GM12878 (cell line): ENCODE data around the gene JADE2. TPM values are rescaled to one million over a fixed set of nuclear protein-coding genes. Genes with fewer than 3 reads are reported as not detected.

Experiments used
- ATAC-seq: fragments of 200-7000 bp; cut with Tn5 transposase; 3 replicates; pipeline ENCODE4 v1.9.1; 2020; ENCODE audit warnings: mild to moderate bottlenecking, moderate library complexity
- BruUV-seq: library from RNA; stranded (reverse); fragments of 400-500 nt; replicated peaks from 2 replicates; lab custom pipeline; 2021; lab: Mats Ljungman, UMichigan
- CTCF ChIA-PET: fragments of 300-600 bp; sonication (Branson Sonifier 250); formaldehyde crosslinking; extraction: SDS; loops from one replicate; lab custom pipeline; 2021; ENCODE audit warnings: inconsistent platforms; lab: Yijun Ruan, JAX
- POLR2A ChIA-PET: fragments of 350-600 bp; formaldehyde crosslinking; extraction: SDS; loops from one replicate; lab custom pipeline; 2021; ENCODE audit warnings: inconsistent platforms; lab: Charles Lee
- RAD21 ChIA-PET: fragments of 300-600 bp; sonication (Branson Sonifier 250); formaldehyde crosslinking; loops from one replicate; lab custom pipeline; 2023; ENCODE audit warnings: antibody characterized with exemption; ENCODE audit not compliant: unreplicated experiment; lab: Charles Lee
- SMC1A ChIA-PET: fragments of 300-600 bp; sonication (Branson Sonifier 250); formaldehyde crosslinking; loops from one replicate; lab custom pipeline; 2023; ENCODE audit not compliant: unreplicated experiment, uncharacterized antibody; lab: Charles Lee
- DNase-seq: peaks from one replicate; pipeline ENCODE4 v3.0.0-alpha.2; 2011; ENCODE audit warnings: low read depth, low spot score
- FAIRE-seq: peaks from 3 replicates; lab custom pipeline; 2011; peaks lifted over from hg19 to GRCh38; lab: Jason Lieb, UNC
- H2AFZ ChIP-seq: 2 replicates; pipeline ENCODE4 v1.6.0; 2011; ENCODE audit warnings: low read depth, low read length, control low read depth; ENCODE audit not compliant: control insufficient read depth
- H3K27ac ChIP-seq: 2 replicates; pipeline ENCODE4 v1.5.1; 2011; ENCODE audit warnings: control low read depth; ENCODE audit not compliant: control insufficient read depth, insufficient read depth
- H3K27me3 ChIP-seq, 2 experiments: replicated peaks in 1 of 2; 2 replicates each; pipeline versions ENCODE4 v1.6.0 to v1.6.1; 2011; ENCODE audit warnings: low read length in 1 of 2; ENCODE audit not compliant: control insufficient read depth in 2 of 2, insufficient read depth in 2 of 2
- H3K36me3 ChIP-seq, 2 experiments: 2 replicates each; pipeline ENCODE4 v1.5.1; 2011; ENCODE audit warnings: low read length in 1 of 2; ENCODE audit not compliant: control insufficient read depth in 2 of 2, insufficient read depth in 2 of 2
- H3K4me1 ChIP-seq: 2 replicates; pipeline ENCODE4 v1.6.1; 2011; ENCODE audit warnings: mild to moderate bottlenecking, low read length, moderate library complexity, mixed read lengths; ENCODE audit not compliant: control insufficient read depth, insufficient read depth
- H3K4me2 ChIP-seq: 2 replicates; pipeline ENCODE4 v1.6.0; 2011; ENCODE audit warnings: control low read depth; ENCODE audit not compliant: control insufficient read depth, insufficient read depth
- H3K4me3 ChIP-seq: fragments of 200-600 bp; sonication (generic); 2 replicates; pipeline ENCODE4 v1.5.1; 2016
- H3K79me2 ChIP-seq: 2 replicates; pipeline ENCODE4 v1.6.0; 2011; ENCODE audit warnings: low read length; ENCODE audit not compliant: control insufficient read depth, insufficient read depth
- H3K9ac ChIP-seq: 2 replicates; pipeline ENCODE4 v1.8.0; 2011; ENCODE audit warnings: low read length, control low read depth, mixed read lengths; ENCODE audit not compliant: control insufficient read depth, insufficient read depth
- H3K9me3 ChIP-seq: replicated peaks from 3 replicates; pipeline ENCODE4 v1.5.1; 2011; ENCODE audit warnings: mild to moderate bottlenecking, low read length; ENCODE audit not compliant: control insufficient read depth, insufficient read depth
- H4K20me1 ChIP-seq: 2 replicates; pipeline ENCODE4 v1.6.0; 2011; ENCODE audit not compliant: control insufficient read depth, insufficient read depth
- CREB1 ChIP-seq: IDR thresholded peaks from 2 replicates; pipeline ENCODE4 v1.6.1; 2012; ENCODE audit warnings: low read depth, mild to moderate bottlenecking, inconsistent platforms
- EGR1 ChIP-seq, 2 experiments: IDR thresholded peaks; 1 replicate in 1 of 2; 2 replicates in 1 of 2; pipeline ENCODE4 v1.6.1; 2011 to 2012; ENCODE audit warnings: low read depth in 2 of 2, low read length in 2 of 2, borderline replicate concordance in 1 of 2, mild to moderate bottlenecking in 1 of 2, moderate library complexity in 1 of 2
- NR2C1 ChIP-seq: fragments of 450-650 bp; IDR thresholded peaks from 2 replicates; pipeline ENCODE4 v1.6.1; 2017; ENCODE audit warnings: antibody characterized with exemption, mild to moderate bottlenecking, moderate library complexity
- POLR2AphosphoS5 ChIP-seq: IDR thresholded peaks from 2 replicates; pipeline ENCODE4 v1.6.1; 2011; ENCODE audit warnings: mild to moderate bottlenecking, low read length, inconsistent platforms
- RFX5 ChIP-seq: IDR thresholded peaks from 2 replicates; pipeline ENCODE4 v1.6.1; 2011; ENCODE audit warnings: low read depth, low read length, improper control_type of control experiment
- WGBS: methylation state at CpG from one replicate; pipeline ENCODE4 v1.1.6; 2016; ENCODE audit warnings: low lambda C conversion rate; ENCODE audit not compliant: insufficient replicate concordance, insufficient coverage; ENCODE audit errors: missing lambda C conversion rate; 5-methylcytosine and 5-hydroxymethylcytosine counted together
- in situ Hi-C: fragments of 300-500 bp; cut with MboI; formaldehyde crosslinking; loops from 9 replicates; pipeline ENCODE4 v1.14.3; 2018; ENCODE audit warnings: mixed read lengths
- intact Hi-C: fragments of 100-400 bp; cut with micrococcal nuclease; formaldehyde crosslinking; loops from one replicate; pipeline ENCODE4 v1.14.2; 2022; ENCODE audit not compliant: unreplicated experiment
- polyA plus RNA-seq, 11 experiments: library from polyadenylated mRNA; depleted of rRNA in 4 of 11; unstranded in 6 of 11; stranded (reverse) in 5 of 11; fragments of >200 nt; fragmentation: Nextera tagmentation in 4 of 11; fragmentation: Illumina TruSeq in 1 of 11; extraction: Ambion mirVana in 4 of 11; extraction: Trizol in 1 of 11; gene quantifications; 1 replicate in 1 of 11; 2 replicates in 10 of 11; pipeline versions ENCODE4 v1.2.1 to v1.2.3, GENCODE V29; 2011 to 2016; ENCODE audit warnings: inconsistent platforms in 2 of 11, missing spikeins in 2 of 11, low read depth in 1 of 11
- total RNA-seq, 4 experiments: library from RNA; depleted of rRNA in 3 of 4; stranded (reverse); fragments of >200 nt in 3 of 4; fragmentation: Illumina TruSeq in 1 of 4; extraction: Trizol in 1 of 4; gene quantifications; 2 replicates each; pipeline versions ENCODE4 v1.2.1 to v1.2.3, GENCODE V29; 2013 to 2021
- TF ChIP-seq, protein P1 (sequence below): fragments of 450-650 bp; formaldehyde crosslinking; IDR thresholded peaks from 2 replicates; pipeline ENCODE4 v1.4.0; 2022; ENCODE audit warnings: mild to moderate bottlenecking, moderate library complexity
- TF ChIP-seq, protein P2 (sequence below): fragments of 450-650 bp; IDR thresholded peaks from 2 replicates; pipeline ENCODE4 v1.6.1; 2017; ENCODE audit warnings: borderline replicate concordance
- TF ChIP-seq, protein P3 (sequence below): fragments of 450-650 bp; formaldehyde crosslinking; IDR thresholded peaks from 2 replicates; pipeline ENCODE4 v1.5.0; 2022; ENCODE audit warnings: mild to moderate bottlenecking, missing genetic modification characterization

The JADE2 gene
- total and polyA plus RNA-seq, 10 of the 15 experiments (the other 5 are each of a cell fraction or from before 2014, with no cell fraction given): 1.5 to 67.0 (median 22.4) TPM

DNA sequence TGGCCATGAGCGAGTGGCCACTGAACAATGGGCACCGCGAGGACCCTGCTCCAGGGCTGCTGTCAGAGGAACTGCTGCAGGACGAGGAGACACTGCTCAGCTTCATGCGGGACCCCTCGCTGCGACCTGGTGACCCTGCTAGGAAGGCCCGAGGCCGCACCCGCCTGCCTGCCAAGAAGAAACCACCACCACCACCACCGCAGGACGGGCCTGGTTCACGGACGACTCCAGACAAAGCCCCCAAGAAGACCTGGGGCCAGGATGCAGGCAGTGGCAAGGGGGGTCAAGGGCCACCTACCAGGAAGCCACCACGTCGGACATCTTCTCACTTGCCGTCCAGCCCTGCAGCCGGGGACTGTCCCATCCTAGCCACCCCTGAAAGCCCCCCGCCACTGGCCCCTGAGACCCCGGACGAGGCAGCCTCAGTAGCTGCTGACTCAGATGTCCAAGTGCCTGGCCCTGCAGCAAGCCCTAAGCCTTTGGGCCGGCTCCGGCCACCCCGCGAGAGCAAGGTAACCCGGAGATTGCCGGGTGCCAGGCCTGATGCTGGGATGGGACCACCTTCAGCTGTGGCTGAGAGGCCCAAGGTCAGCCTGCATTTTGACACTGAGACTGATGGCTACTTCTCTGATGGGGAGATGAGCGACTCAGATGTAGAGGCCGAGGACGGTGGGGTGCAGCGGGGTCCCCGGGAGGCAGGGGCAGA, 53.3 kb downstream of the JADE2 start:
- Histone ChIP-seq H3K4me2 (no peak overlapping the region), H3K9ac (no peak overlapping the region), H3K79me2 (no peaks in the 10 kb centered on the region), H3K27me3 (no peaks in the 10 kb centered on the region), H3K27ac (no peak overlapping the region), H3K4me1 (no peaks in the 10 kb centered on the region), H2AFZ (no peak overlapping the region), H3K4me3 (no peak overlapping the region), H3K9me3 (no peaks in the 10 kb centered on the region), H3K36me3 (peaks cover 28 to 43% of the 10 kb centered on the region in 2 experiments; a peak in 3 of 4 replicates), H4K20me1 (no peaks in the 10 kb centered on the region)
- CTCF ChIA-PET: interaction anchor here (0.7 to 3.2 kb wide), 39 partner anchors 11 to 354 kb away, joined by 3 to 23 read pairs (median 4); partner anchors contain the start of genes CDKN2AIPNL and UBE2B
- POLR2A ChIA-PET: interaction anchor here (0.6 to 1.2 kb wide), 3 partner anchors 54 to 352 kb away, joined by 3 read pairs; no protein-coding TSS in a partner anchor
- DNase-seq (no peak), ATAC-seq (no peak), FAIRE-seq (no peak)
- 94% methylated on average over 31 of the region's 32 CpGs for WGBS
- BruUV-seq: no TSS peak
- no peak for TF ChIP-seq CREB1
- no peak for TF ChIP-seq POLR2AphosphoS5
- TF ChIP-seq, protein P1, sequence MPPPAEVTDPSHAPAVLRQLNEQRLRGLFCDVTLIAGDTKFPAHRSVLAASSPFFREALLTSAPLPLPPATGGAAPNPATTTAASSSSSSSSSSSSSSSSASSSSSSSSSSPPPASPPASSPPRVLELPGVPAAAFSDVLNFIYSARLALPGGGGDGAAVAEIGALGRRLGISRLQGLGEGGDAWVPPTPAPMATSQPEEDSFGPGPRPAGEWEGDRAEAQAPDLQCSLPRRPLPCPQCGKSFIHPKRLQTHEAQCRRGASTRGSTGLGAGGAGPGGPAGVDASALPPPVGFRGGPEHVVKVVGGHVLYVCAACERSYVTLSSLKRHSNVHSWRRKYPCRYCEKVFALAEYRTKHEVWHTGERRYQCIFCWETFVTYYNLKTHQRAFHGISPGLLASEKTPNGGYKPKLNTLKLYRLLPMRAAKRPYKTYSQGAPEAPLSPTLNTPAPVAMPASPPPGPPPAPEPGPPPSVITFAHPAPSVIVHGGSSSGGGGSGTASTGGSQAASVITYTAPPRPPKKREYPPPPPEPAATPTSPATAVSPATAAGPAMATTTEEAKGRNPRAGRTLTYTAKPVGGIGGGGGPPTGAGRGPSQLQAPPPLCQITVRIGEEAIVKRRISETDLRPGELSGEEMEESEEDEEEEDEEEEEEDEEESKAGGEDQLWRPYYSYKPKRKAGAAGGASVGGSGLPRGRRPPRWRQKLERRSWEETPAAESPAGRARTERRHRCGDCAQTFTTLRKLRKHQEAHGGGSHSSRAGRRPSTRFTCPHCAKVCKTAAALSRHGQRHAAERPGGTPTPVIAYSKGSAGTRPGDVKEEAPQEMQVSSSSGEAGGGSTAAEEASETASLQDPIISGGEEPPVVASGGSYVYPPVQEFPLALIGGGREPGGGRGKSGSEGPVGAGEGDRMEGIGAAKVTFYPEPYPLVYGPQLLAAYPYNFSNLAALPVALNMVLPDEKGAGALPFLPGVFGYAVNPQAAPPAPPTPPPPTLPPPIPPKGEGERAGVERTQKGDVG (CRISPR knock-in tag): no peak
- no peak for TF ChIP-seq RFX5
- TF ChIP-seq, protein P2, sequence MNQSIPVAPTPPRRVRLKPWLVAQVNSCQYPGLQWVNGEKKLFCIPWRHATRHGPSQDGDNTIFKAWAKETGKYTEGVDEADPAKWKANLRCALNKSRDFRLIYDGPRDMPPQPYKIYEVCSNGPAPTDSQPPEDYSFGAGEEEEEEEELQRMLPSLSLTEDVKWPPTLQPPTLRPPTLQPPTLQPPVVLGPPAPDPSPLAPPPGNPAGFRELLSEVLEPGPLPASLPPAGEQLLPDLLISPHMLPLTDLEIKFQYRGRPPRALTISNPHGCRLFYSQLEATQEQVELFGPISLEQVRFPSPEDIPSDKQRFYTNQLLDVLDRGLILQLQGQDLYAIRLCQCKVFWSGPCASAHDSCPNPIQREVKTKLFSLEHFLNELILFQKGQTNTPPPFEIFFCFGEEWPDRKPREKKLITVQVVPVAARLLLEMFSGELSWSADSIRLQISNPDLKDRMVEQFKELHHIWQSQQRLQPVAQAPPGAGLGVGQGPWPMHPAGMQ: no peak
- no peak for TF ChIP-seq NR2C1
- TF ChIP-seq, protein P3, sequence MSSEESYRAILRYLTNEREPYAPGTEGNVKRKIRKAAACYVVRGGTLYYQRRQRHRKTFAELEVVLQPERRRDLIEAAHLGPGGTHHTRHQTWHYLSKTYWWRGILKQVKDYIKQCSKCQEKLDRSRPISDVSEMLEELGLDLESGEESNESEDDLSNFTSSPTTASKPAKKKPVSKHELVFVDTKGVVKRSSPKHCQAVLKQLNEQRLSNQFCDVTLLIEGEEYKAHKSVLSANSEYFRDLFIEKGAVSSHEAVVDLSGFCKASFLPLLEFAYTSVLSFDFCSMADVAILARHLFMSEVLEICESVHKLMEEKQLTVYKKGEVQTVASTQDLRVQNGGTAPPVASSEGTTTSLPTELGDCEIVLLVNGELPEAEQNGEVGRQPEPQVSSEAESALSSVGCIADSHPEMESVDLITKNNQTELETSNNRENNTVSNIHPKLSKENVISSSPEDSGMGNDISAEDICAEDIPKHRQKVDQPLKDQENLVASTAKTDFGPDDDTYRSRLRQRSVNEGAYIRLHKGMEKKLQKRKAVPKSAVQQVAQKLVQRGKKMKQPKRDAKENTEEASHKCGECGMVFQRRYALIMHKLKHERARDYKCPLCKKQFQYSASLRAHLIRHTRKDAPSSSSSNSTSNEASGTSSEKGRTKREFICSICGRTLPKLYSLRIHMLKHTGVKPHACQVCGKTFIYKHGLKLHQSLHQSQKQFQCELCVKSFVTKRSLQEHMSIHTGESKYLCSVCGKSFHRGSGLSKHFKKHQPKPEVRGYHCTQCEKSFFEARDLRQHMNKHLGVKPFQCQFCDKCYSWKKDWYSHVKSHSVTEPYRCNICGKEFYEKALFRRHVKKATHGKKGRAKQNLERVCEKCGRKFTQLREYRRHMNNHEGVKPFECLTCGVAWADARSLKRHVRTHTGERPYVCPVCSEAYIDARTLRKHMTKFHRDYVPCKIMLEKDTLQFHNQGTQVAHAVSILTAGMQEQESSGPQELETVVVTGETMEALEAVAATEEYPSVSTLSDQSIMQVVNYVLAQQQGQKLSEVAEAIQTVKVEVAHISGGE: no peak
- TF ChIP-seq EGR1 (IDR thresholded peaks at IDR 0.05; ENCODE audit: borderline replicate concordance in 1 of 2, low read depth in 2 of 2, low read length in 2 of 2): no peak
- RAD21 ChIA-PET: interaction anchor here (0.8 to 2.0 kb wide), 16 partner anchors 7 to 395 kb away, joined by 3 to 16 read pairs (median 4); partner anchors contain the start of gene CDKN2AIPNL
- SMC1A ChIA-PET: interaction anchor here (0.7 to 2.1 kb wide), 17 partner anchors 8 to 387 kb away, joined by 3 to 11 read pairs (median 4); partner anchors contain the start of genes CDKL3, CDKN2AIPNL and JADE2
- in situ Hi-C loops (loop anchor here (5.0 kb wide), 2 partner anchors 166 to 276 kb away; partner anchors contain the start of gene CDKN2AIPNL), intact Hi-C loops (no loop called here)
